Measurements from ENCODE around the gene C20orf204. TPM values are rescaled to one million over a fixed set of nuclear protein-coding genes. Genes with fewer than 3 reads are reported as not detected.

The C20orf204 gene
- total and polyA plus RNA-seq, 9 of the 15 experiments (the other 6 are each of a cell fraction or from before 2014, with no cell fraction given), result 0.11 to 1.1 (median 0.36) TPM; not detected in 2

DNA sequence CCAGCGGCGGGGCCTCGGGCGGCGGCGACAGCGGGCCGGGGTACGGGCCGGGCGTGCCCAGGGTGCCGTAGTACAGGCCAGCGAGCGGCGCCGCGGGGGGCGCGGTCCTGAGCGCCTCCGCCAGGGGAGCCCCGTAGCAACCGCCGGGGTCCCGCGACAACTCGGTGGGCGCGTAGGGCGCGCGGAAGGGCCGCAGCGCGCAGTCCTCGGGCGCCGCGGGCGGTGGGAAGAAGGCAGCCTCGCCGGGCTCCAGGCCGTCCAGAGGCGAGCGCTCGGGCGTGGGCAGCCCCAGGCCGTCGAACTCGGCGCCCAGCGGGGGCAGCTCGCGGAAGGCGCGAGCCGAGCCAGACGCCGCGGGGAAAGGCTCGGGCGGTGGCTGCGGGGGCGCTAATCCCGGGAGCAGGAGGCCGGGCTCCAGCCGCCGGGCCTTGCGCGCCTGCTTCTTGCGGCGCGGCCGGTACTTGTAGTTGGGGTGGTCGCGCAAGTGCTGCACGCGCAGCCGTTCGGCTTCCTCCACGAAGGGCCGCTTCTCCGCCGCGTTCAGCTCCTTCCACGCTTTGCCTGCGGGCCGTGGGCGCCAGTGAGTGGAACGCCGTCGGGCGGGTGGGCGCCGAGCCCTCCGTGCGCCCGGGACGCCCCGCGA, 12.5 kb downstream of the C20orf204 start:
- intact Hi-C loops (cut with micrococcal nuclease) (no loop called here), in situ Hi-C loops (cut with MboI) (no loop called here)
- DNase-seq (ENCODE audit: extremely low read depth in 1 of 4, low spot score in 3 of 4), result peak in 2 of 4 experiments; percentile 57
- Histone ChIP-seq H3K4me2 (ENCODE audit: insufficient read depth, low read length) (peak overlapping the region; percentile 52; the same call in 1 of the 2 replicates), H3K79me2 (ENCODE audit: control insufficient read depth, insufficient read depth, low read length) (peaks cover 12% of the 10 kb centered on the region), H3K27ac (ENCODE audit: extremely low read depth, low read depth, low read length) (peak overlapping the region; percentile 54; the same call in 1 of the 3 replicates), H3K36me3 (ENCODE audit: control insufficient read depth, insufficient read depth, low read length) (peaks cover 12% of the 10 kb centered on the region; the same call in 1 of the 3 replicates), H3K4me1 (replicated peaks in 1 of 2; ENCODE audit: control insufficient read depth in 2 of 2, insufficient read depth in 2 of 2, low read length in 2 of 2) (peaks cover 35 to 80% of the 10 kb centered on the region in 2 experiments), H4K20me1 (replicated peaks; ENCODE audit: control insufficient read depth, insufficient read depth, low read length) (no peaks in the 10 kb centered on the region), H2AFZ (ENCODE audit: low read depth, low read length) (no peak overlapping the region), H3K9me3 (replicated peaks; ENCODE audit: control insufficient read depth, insufficient read depth, low read depth, low read length) (no peaks in the 10 kb centered on the region), H3K9ac (ENCODE audit: insufficient read depth in 1 of 2, low read depth in 2 of 2, low read length in 2 of 2) (peak overlapping the region; percentile 41 to 93; a peak in 3 of 4 replicates), H3K9me1 (ENCODE audit: control insufficient read depth, insufficient read depth, low read length) (peaks cover 4% of the 10 kb centered on the region), H3K4me3 (peak overlapping the region; percentile 44), H3K27me3 (ENCODE audit: control insufficient read depth in 2 of 2, insufficient read depth in 2 of 2, low read length in 2 of 2) (no peaks in the 10 kb centered on the region)
- no peak for ATAC-seq
- ChIA-PET POLR2A (interaction anchor here (1.0 to 1.1 kb wide), 2 partner anchors 9 kb away, joined by 3 read pairs; no protein-coding TSS in a partner anchor), CTCF (ENCODE audit: low intra/inter-chr PET ratio) (no interaction called here)
- BruUV-seq (replicated peaks), result no TSS peak
- no peak for FAIRE-seq
- 6% methylated on average over 13 of the region's 101 CpGs for WGBS (ENCODE audit: insufficient coverage, low coverage, missing lambda C conversion rate)
- TF ChIP-seq, protein P1, sequence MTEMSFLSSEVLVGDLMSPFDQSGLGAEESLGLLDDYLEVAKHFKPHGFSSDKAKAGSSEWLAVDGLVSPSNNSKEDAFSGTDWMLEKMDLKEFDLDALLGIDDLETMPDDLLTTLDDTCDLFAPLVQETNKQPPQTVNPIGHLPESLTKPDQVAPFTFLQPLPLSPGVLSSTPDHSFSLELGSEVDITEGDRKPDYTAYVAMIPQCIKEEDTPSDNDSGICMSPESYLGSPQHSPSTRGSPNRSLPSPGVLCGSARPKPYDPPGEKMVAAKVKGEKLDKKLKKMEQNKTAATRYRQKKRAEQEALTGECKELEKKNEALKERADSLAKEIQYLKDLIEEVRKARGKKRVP (CRISPR knock-in tag; IDR thresholded peaks at IDR 0.05), result no peak
- peak; percentile 87 for TF ChIP-seq CHD1 (IDR thresholded peaks at IDR 0.05; ENCODE audit: low read length)
- TF ChIP-seq ZNF589 (CRISPR knock-in tag; IDR thresholded peaks at IDR 0.05; ENCODE audit: low read depth), result no peak
- TF ChIP-seq, protein P2, sequence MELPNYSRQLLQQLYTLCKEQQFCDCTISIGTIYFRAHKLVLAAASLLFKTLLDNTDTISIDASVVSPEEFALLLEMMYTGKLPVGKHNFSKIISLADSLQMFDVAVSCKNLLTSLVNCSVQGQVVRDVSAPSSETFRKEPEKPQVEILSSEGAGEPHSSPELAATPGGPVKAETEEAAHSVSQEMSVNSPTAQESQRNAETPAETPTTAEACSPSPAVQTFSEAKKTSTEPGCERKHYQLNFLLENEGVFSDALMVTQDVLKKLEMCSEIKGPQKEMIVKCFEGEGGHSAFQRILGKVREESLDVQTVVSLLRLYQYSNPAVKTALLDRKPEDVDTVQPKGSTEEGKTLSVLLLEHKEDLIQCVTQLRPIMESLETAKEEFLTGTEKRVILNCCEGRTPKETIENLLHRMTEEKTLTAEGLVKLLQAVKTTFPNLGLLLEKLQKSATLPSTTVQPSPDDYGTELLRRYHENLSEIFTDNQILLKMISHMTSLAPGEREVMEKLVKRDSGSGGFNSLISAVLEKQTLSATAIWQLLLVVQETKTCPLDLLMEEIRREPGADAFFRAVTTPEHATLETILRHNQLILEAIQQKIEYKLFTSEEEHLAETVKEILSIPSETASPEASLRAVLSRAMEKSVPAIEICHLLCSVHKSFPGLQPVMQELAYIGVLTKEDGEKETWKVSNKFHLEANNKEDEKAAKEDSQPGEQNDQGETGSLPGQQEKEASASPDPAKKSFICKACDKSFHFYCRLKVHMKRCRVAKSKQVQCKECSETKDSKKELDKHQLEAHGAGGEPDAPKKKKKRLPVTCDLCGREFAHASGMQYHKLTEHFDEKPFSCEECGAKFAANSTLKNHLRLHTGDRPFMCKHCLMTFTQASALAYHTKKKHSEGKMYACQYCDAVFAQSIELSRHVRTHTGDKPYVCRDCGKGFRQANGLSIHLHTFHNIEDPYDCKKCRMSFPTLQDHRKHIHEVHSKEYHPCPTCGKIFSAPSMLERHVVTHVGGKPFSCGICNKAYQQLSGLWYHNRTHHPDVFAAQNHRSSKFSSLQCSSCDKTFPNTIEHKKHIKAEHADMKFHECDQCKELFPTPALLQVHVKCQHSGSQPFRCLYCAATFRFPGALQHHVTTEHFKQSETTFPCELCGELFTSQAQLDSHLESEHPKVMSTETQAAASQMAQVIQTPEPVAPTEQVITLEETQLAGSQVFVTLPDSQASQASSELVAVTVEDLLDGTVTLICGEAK (IDR thresholded peaks at IDR 0.05), result no peak
- TF ChIP-seq, protein P2 (CRISPR knock-in tag; IDR thresholded peaks at IDR 0.05), result no peak
- peak; percentile 3 for TF ChIP-seq HMGN3 (IDR thresholded peaks at IDR 0.05; ENCODE audit: borderline replicate concordance, extremely low read depth, insufficient read length, low read depth, low read length)
- TF ChIP-seq ZFX (CRISPR knock-in tag; IDR thresholded peaks at IDR 0.05), result peak; percentile 45; the same call in 1 of the 2 replicates
- TF ChIP-seq SAFB (IDR thresholded peaks at IDR 0.05; ENCODE audit: borderline replicate concordance, low read depth, low read length), result peak; percentile 57; the same call in 1 of the 2 replicates
- TF ChIP-seq CC2D1A (IDR thresholded peaks at IDR 0.05), result no peak
